GM12878 (cell line): Measurements from ENCODE around the gene COASY. TPM values are rescaled to one million over a fixed set of nuclear protein-coding genes. Genes with fewer than 3 reads are reported as not detected.

Experiments
- CBX5 ChIP-seq: sonication (generic); IDR thresholded peaks from 2 replicates; pipeline ENCODE4 v1.6.1; 2016; ENCODE audit warnings: low read depth, moderate library complexity, mild to moderate bottlenecking, inconsistent platforms
- HCFC1 ChIP-seq: fragments of 150-350 bp; IDR thresholded peaks from 2 replicates; pipeline ENCODE4 v1.6.1; 2014; ENCODE audit warnings: low read length
- MEF2A ChIP-seq: IDR thresholded peaks from 2 replicates; pipeline ENCODE4 v1.6.1; 2011; ENCODE audit warnings: low read depth, mild to moderate bottlenecking, low read length, moderate library complexity; ENCODE audit not compliant: insufficient read depth
- MTA3 ChIP-seq: IDR thresholded peaks from 2 replicates; pipeline ENCODE4 v1.6.1; 2012; ENCODE audit warnings: low read length, inconsistent platforms, borderline replicate concordance
- NFYB ChIP-seq: IDR thresholded peaks from 2 replicates; pipeline ENCODE4 v1.6.1; 2011; ENCODE audit warnings: low read depth, mild to moderate bottlenecking, low read length, improper control_type of control experiment, moderate library complexity; ENCODE audit not compliant: insufficient read depth
- NRF1 ChIP-seq: conservative IDR thresholded peaks from 2 replicates; pipeline ENCODE4 v1.6.1; 2011; ENCODE audit warnings: mild to moderate bottlenecking, low read depth, low read length, improper control_type of control experiment
- POLR2AphosphoS2 ChIP-seq: IDR thresholded peaks from 2 replicates; pipeline ENCODE4 v1.6.1; 2011; ENCODE audit warnings: low read depth, mild to moderate bottlenecking, low read length, improper control_type of control experiment, moderate library complexity
- POU2F2 ChIP-seq: IDR thresholded peaks from 3 replicates; pipeline ENCODE4 v1.6.1; 2011; ENCODE audit warnings: low read depth, mild to moderate bottlenecking, low read length, borderline replicate concordance
- SIX5 ChIP-seq: IDR thresholded peaks from 2 replicates; pipeline ENCODE4 v1.6.1; 2011; ENCODE audit warnings: mild to moderate bottlenecking, low read depth, low read length, moderate library complexity; ENCODE audit not compliant: severe bottlenecking
- ZNF274 ChIP-seq: IDR thresholded peaks from one replicate; pipeline ENCODE4 v1.8.0; 2011; ENCODE audit not compliant: insufficient read length, insufficient read depth
- polyA plus RNA-seq, 11 experiments: library from polyadenylated mRNA; depleted of rRNA in 4 of 11; unstranded in 6 of 11; stranded (reverse) in 5 of 11; fragments of >200 nt; fragmentation: Nextera tagmentation in 4 of 11; fragmentation: Illumina TruSeq in 1 of 11; extraction: Ambion mirVana in 4 of 11; extraction: Trizol in 1 of 11; gene quantifications; 1 replicate in 1 of 11; 2 replicates in 10 of 11; pipeline versions ENCODE4 v1.2.1 to v1.2.3, GENCODE V29; 2011 to 2016; ENCODE audit warnings: inconsistent platforms in 2 of 11, missing spikeins in 2 of 11, low read depth in 1 of 11
- total RNA-seq, 4 experiments: library from RNA; depleted of rRNA in 3 of 4; stranded (reverse); fragments of >200 nt in 3 of 4; fragmentation: Illumina TruSeq in 1 of 4; extraction: Trizol in 1 of 4; gene quantifications; 2 replicates each; pipeline versions ENCODE4 v1.2.1 to v1.2.3, GENCODE V29; 2013 to 2021
- TF ChIP-seq, protein P1 (sequence below): fragments of 450-650 bp; formaldehyde crosslinking; IDR thresholded peaks from 2 replicates; pipeline ENCODE4 v1.5.0; 2022; ENCODE audit warnings: mild to moderate bottlenecking, missing genetic modification characterization
- TF ChIP-seq, protein P2 (sequence below): IDR thresholded peaks from 2 replicates; pipeline ENCODE4 v1.6.1; 2011; ENCODE audit warnings: mild to moderate bottlenecking, low read depth, low read length, moderate library complexity; ENCODE audit not compliant: insufficient replicate concordance
- TF ChIP-seq, protein P3 (sequence below): fragments of 450-650 bp; conservative IDR thresholded peaks from 2 replicates; pipeline ENCODE4 v1.6.1; 2017; ENCODE audit warnings: mild to moderate bottlenecking, moderate library complexity
- TF ChIP-seq, protein P4 (sequence below): fragments of 450-650 bp; IDR thresholded peaks from 2 replicates; pipeline ENCODE4 v1.6.1; 2017; ENCODE audit warnings: mild to moderate bottlenecking

The COASY gene
- total and polyA plus RNA-seq, 10 of the 15 experiments (the other 5 are each of a cell fraction or from before 2014, with no cell fraction given) = 18.6 to 93.9 (median 43.2) TPM

DNA sequence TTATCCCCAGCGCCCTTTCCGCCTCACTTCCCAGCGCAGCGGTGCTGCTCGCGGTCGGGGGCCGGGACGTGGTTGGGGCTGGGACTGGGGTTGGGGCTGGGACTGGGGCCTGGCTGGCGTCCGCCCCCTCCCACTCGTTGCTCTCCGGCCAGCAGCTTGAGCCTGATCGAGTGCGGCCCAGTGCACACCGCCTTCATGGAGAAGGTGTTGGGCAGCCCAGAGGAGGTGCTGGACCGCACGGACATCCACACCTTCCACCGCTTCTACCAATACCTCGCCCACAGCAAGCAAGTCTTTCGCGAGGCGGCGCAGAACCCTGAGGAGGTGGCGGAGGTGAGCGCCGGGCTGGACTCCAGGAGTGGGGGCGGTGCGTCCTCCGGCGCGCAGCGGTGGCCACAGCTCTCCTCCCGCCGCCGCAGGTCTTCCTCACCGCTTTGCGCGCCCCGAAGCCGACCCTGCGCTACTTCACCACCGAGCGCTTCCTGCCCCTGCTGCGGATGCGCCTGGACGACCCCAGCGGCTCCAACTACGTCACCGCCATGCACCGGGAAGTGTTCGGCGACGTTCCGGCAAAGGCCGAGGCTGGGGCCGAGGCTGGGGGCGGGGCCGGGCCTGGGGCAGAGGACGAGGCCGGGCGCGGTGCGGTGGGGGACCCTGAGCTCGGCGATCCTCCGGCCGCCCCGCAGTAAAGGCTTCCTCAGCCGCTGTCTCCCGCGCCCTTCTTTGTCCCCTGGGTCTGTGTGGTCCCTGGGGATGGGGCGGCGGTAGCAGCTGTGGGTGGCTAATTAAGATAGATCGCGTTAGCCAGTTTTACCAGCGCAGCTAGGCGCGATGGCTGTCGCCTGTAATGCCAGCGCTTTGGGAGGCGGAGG is 7.5 kb upstream of the COASY start (continued):
- TF ChIP-seq, protein P1, sequence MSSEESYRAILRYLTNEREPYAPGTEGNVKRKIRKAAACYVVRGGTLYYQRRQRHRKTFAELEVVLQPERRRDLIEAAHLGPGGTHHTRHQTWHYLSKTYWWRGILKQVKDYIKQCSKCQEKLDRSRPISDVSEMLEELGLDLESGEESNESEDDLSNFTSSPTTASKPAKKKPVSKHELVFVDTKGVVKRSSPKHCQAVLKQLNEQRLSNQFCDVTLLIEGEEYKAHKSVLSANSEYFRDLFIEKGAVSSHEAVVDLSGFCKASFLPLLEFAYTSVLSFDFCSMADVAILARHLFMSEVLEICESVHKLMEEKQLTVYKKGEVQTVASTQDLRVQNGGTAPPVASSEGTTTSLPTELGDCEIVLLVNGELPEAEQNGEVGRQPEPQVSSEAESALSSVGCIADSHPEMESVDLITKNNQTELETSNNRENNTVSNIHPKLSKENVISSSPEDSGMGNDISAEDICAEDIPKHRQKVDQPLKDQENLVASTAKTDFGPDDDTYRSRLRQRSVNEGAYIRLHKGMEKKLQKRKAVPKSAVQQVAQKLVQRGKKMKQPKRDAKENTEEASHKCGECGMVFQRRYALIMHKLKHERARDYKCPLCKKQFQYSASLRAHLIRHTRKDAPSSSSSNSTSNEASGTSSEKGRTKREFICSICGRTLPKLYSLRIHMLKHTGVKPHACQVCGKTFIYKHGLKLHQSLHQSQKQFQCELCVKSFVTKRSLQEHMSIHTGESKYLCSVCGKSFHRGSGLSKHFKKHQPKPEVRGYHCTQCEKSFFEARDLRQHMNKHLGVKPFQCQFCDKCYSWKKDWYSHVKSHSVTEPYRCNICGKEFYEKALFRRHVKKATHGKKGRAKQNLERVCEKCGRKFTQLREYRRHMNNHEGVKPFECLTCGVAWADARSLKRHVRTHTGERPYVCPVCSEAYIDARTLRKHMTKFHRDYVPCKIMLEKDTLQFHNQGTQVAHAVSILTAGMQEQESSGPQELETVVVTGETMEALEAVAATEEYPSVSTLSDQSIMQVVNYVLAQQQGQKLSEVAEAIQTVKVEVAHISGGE (CRISPR knock-in tag) = no peak
- TF ChIP-seq HCFC1 (peak; percentile 38; the same call in 1 of the 2 replicates), SIX5 (no peak), NRF1 (no peak), CBX5 (no peak), NFYB (no peak), ZNF274 (no peak), MEF2A (0 out of 2 replicates have a peak, but pooled peaks have one; percentile 26), POU2F2 (0 out of 3 replicates have a peak, but pooled peaks have one; percentile 42), POLR2AphosphoS2 (peak; percentile 88), MTA3 (no peak; the same call in 1 of the 2 replicates)
- TF ChIP-seq, protein P2, sequence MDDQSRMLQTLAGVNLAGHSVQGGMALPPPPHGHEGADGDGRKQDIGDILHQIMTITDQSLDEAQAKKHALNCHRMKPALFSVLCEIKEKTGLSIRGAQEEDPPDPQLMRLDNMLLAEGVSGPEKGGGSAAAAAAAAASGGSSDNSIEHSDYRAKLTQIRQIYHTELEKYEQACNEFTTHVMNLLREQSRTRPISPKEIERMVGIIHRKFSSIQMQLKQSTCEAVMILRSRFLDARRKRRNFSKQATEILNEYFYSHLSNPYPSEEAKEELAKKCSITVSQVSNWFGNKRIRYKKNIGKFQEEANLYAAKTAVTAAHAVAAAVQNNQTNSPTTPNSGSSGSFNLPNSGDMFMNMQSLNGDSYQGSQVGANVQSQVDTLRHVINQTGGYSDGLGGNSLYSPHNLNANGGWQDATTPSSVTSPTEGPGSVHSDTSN = no peak
- TF ChIP-seq, protein P3, sequence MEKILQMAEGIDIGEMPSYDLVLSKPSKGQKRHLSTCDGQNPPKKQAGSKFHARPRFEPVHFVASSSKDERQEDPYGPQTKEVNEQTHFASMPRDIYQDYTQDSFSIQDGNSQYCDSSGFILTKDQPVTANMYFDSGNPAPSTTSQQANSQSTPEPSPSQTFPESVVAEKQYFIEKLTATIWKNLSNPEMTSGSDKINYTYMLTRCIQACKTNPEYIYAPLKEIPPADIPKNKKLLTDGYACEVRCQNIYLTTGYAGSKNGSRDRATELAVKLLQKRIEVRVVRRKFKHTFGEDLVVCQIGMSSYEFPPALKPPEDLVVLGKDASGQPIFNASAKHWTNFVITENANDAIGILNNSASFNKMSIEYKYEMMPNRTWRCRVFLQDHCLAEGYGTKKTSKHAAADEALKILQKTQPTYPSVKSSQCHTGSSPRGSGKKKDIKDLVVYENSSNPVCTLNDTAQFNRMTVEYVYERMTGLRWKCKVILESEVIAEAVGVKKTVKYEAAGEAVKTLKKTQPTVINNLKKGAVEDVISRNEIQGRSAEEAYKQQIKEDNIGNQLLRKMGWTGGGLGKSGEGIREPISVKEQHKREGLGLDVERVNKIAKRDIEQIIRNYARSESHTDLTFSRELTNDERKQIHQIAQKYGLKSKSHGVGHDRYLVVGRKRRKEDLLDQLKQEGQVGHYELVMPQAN = peak; percentile 64
- TF ChIP-seq, protein P4, sequence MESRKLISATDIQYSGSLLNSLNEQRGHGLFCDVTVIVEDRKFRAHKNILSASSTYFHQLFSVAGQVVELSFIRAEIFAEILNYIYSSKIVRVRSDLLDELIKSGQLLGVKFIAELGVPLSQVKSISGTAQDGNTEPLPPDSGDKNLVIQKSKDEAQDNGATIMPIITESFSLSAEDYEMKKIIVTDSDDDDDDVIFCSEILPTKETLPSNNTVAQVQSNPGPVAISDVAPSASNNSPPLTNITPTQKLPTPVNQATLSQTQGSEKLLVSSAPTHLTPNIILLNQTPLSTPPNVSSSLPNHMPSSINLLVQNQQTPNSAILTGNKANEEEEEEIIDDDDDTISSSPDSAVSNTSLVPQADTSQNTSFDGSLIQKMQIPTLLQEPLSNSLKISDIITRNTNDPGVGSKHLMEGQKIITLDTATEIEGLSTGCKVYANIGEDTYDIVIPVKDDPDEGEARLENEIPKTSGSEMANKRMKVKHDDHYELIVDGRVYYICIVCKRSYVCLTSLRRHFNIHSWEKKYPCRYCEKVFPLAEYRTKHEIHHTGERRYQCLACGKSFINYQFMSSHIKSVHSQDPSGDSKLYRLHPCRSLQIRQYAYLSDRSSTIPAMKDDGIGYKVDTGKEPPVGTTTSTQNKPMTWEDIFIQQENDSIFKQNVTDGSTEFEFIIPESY = no peak
